Large intestine (tissue), 3 donors: ENCODE measurements around the gene RAB4A. TPM values are rescaled to one million over a fixed set of nuclear protein-coding genes. Genes with fewer than 3 reads are reported as not detected.

Experiments
- DNase-seq, 2 donors: peaks; one replicate each; pipeline versions ENCODE4 v3.0.0 to v3.0.0-alpha.2; 2013
- H3K27ac ChIP-seq: one replicate; pipeline ENCODE4 v1.5.1; 2013; ENCODE audit warnings: low read length
- H3K27me3 ChIP-seq: 2 replicates; pipeline ENCODE4 v1.6.1; 2013; ENCODE audit warnings: low read length; ENCODE audit not compliant: control insufficient read depth, insufficient read depth
- H3K36me3 ChIP-seq: 2 replicates; pipeline ENCODE4 v1.6.1; 2013; ENCODE audit warnings: low read length; ENCODE audit not compliant: control insufficient read depth, insufficient read depth
- H3K4me1 ChIP-seq: one replicate; pipeline ENCODE4 v1.6.1; 2013; ENCODE audit warnings: low read length; ENCODE audit not compliant: control insufficient read depth, insufficient read depth
- H3K4me3 ChIP-seq: one replicate; pipeline ENCODE4 v1.5.1; 2013; ENCODE audit warnings: low read length
- H3K9me3 ChIP-seq: one replicate; pipeline ENCODE4 v1.6.1; 2013; ENCODE audit warnings: mild to moderate bottlenecking, low read depth, low read length, moderate library complexity; ENCODE audit not compliant: control insufficient read depth
- WGBS: methylation state at CpG from one replicate; pipeline ENCODE4 v1.1.5; 2013; ENCODE audit warnings: low lambda C conversion rate; ENCODE audit not compliant: insufficient coverage; 5-methylcytosine and 5-hydroxymethylcytosine counted together
- polyA plus RNA-seq: library from polyadenylated mRNA; unstranded; fragments of 120-200 nt; gene quantifications from one replicate; pipeline ENCODE4 v1.2.1, GENCODE V29; 2013

The RAB4A gene
- polyA plus RNA-seq, 1 donor: 60.2 TPM

DNA sequence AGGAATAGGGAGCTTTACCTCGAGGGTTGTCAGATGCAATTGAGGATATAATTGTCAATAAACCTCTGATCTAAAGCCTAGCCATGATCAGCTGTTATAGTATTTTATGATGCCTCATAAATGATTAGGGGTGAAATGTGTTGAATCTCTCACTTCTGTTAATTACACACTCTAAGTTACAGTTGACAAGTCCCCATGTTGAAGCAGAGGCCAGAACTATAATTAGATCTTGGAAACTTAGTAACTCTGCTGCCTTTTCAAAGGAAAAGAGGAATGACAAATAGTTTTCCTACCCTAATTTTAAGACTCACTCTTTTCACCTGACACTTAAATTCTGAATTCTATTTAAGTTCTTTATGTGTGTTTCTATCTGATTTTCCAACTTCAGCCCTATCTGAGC lies 38.2 kb downstream of the RAB4A start:
- no peaks in the 10 kb centered on the region for H3K9me3 ChIP-seq
- no peak overlapping the region for H3K27ac ChIP-seq
- H3K4me1 ChIP-seq: no peaks in the 10 kb centered on the region
- peaks cover 21% of the 10 kb centered on the region for H3K36me3 ChIP-seq
- DNase-seq: no peak
- no peaks in the 10 kb centered on the region for H3K27me3 ChIP-seq
- H3K4me3 ChIP-seq: no peak overlapping the region
- no CpG with 5 or more reads among the region's 1 CpG for WGBS

GRCh38 chr1:229309684-229310083 lies 38.8 kb downstream of the RAB4A start:
- no peak for DNase-seq
- Histone ChIP-seq H3K36me3 (peaks cover 17% of the 10 kb centered on the region), H3K27ac (no peak overlapping the region), H3K9me3 (no peaks in the 10 kb centered on the region), H3K27me3 (no peaks in the 10 kb centered on the region), H3K4me1 (no peaks in the 10 kb centered on the region), H3K4me3 (no peak overlapping the region)
- no CpG with 5 or more reads among the region's 2 CpGs for WGBS

DNA sequence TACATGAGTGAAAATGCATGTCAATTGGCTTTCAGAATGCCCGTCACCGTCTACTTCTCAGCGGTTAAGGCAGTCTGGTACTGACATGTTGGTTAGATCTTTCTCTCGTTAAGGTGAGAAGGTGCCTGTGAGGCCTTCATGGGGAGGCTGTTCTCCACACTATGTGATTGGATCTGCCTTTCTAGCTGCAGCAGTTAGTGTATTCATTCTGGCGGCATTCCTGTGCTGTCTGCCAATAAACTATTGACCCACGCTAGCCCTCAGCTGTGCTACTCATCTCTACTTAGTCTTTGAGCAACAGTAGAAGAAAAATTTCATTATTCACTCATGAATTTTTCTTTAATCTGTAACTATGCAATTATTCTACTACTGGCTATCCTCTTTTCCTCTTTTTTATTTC lies 39.9 kb downstream of the RAB4A start:
- Histone ChIP-seq H3K36me3 (peaks cover 15% of the 10 kb centered on the region), H3K27me3 (no peaks in the 10 kb centered on the region), H3K4me3 (no peak overlapping the region), H3K4me1 (no peaks in the 10 kb centered on the region), H3K9me3 (no peaks in the 10 kb centered on the region), H3K27ac (no peak overlapping the region)
- 47% methylated on average over 2 of the region's 6 CpGs for WGBS
- DNase-seq: no peak

DNA sequence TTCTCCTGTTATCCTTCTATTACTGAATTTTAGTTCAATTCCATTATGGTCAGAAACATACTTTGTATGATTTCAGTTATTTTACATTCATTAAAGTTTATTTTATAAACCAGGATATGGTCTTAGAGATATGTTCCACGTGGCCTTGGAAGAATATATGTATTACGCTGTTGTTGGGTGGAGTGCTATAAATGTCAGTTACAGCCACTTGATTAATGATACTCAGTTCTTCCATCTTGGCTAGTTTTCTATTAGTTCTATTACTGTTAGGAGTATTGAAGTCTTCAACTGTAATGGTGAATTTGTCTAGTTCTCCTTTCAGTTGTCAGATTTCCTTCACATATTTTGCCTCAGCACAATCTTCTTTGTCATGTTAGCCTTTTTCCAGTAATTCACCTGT lies 45.3 kb downstream of the RAB4A start:
- no CpG with 5 or more reads among the region's 2 CpGs for WGBS
- DNase-seq: no peak
- H3K9me3 ChIP-seq: no peaks in the 10 kb centered on the region
- H3K27ac ChIP-seq: no peak overlapping the region
- H3K36me3 ChIP-seq: peaks cover 15% of the 10 kb centered on the region
- H3K4me3 ChIP-seq: no peak overlapping the region
- H3K4me1 ChIP-seq: no peaks in the 10 kb centered on the region
- no peaks in the 10 kb centered on the region for H3K27me3 ChIP-seq

DNA sequence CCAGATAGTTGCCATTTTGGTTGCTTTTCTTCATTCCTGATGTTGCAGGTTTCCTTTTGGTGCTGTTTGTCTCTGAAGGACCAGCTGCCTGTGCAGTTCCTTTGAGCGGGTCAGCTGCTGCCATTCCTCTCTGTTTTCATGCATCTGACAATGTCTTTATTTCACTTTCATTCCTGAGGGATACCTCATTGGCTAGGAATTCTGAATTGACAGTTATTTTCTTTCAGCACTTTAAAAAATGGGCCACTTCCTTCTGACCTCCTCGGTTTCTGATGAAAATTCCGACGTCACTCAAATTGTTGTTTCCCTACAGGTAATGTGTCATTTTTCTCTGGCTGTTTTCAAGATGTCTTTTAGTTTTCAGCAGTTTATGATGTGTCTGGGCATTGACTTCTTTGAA lies 47.1 kb downstream of the RAB4A start:
- WGBS: 100% methylated on average over 1 of the region's 4 CpGs
- H3K27ac ChIP-seq: no peak overlapping the region
- H3K27me3 ChIP-seq: no peaks in the 10 kb centered on the region
- no peaks in the 10 kb centered on the region for H3K4me1 ChIP-seq
- peaks cover 18% of the 10 kb centered on the region for H3K36me3 ChIP-seq
- DNase-seq: no peak
- no peaks in the 10 kb centered on the region for H3K9me3 ChIP-seq
- H3K4me3 ChIP-seq: no peak overlapping the region

- Histone ChIP-seq H3K36me3 (peaks cover 14% of the 10 kb centered on the region), H3K9me3 (no peaks in the 10 kb centered on the region), H3K27me3 (no peaks in the 10 kb centered on the region), H3K27ac (no peak overlapping the region), H3K4me1 (no peaks in the 10 kb centered on the region), H3K4me3 (no peak overlapping the region)
- WGBS: no CpG with 5 or more reads among the region's 7 CpGs
- no peak for DNase-seq
Observed at GRCh38 chr1:229319487-229319886, 48.6 kb downstream of the RAB4A start.

GRCh38 chr1:229323201-229323600 lies 52.3 kb downstream of the RAB4A start:
- H3K9me3 ChIP-seq: no peaks in the 10 kb centered on the region
- H3K27me3 ChIP-seq: no peaks in the 10 kb centered on the region
- DNase-seq: peak; percentile 27 to 44
- no peak overlapping the region for H3K4me3 ChIP-seq
- H3K36me3 ChIP-seq: peaks cover 18% of the 10 kb centered on the region
- no peak overlapping the region for H3K27ac ChIP-seq
- no peaks in the 10 kb centered on the region for H3K4me1 ChIP-seq
- WGBS: no CpG with 5 or more reads among the region's 7 CpGs

GRCh38 chr1:229323885-229324553 lies 53.1 kb downstream of the RAB4A start:
- no peaks in the 10 kb centered on the region for H3K9me3 ChIP-seq
- H3K4me1 ChIP-seq: no peaks in the 10 kb centered on the region
- no peak overlapping the region for H3K27ac ChIP-seq
- H3K27me3 ChIP-seq: no peaks in the 10 kb centered on the region
- no peak for DNase-seq
- peaks cover 18% of the 10 kb centered on the region for H3K36me3 ChIP-seq
- WGBS: no CpG with 5 or more reads among the region's 2 CpGs
- no peak overlapping the region for H3K4me3 ChIP-seq

DNA sequence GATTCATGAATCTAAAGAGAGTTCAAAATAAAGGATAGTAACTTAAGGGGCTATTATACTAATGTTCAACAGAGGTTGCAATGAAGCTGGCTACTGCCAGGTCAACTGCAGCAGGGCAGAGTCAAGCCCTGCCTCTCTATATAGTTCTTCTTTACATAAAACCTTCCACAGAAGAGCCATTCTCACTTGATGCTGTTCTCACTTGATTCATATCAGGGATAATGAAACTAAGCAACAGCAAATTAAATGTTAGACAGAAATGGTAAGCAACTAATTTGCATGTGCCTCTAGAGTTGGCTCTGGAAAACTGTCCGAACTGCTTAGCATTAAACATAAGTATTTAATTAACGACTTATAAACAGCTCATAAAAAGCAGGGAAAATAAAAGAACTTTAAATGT lies 54.5 kb downstream of the RAB4A start:
- 80% methylated on average over 1 of the region's 2 CpGs for whole genome bisulfite sequencing
- Histone ChIP-seq H3K4me1 (no peaks in the 10 kb centered on the region), H3K9me3 (no peaks in the 10 kb centered on the region), H3K36me3 (peaks cover 9% of the 10 kb centered on the region), H3K27me3 (no peaks in the 10 kb centered on the region), H3K27ac (no peak overlapping the region), H3K4me3 (no peak overlapping the region)
- no peak for DNase-seq

DNA sequence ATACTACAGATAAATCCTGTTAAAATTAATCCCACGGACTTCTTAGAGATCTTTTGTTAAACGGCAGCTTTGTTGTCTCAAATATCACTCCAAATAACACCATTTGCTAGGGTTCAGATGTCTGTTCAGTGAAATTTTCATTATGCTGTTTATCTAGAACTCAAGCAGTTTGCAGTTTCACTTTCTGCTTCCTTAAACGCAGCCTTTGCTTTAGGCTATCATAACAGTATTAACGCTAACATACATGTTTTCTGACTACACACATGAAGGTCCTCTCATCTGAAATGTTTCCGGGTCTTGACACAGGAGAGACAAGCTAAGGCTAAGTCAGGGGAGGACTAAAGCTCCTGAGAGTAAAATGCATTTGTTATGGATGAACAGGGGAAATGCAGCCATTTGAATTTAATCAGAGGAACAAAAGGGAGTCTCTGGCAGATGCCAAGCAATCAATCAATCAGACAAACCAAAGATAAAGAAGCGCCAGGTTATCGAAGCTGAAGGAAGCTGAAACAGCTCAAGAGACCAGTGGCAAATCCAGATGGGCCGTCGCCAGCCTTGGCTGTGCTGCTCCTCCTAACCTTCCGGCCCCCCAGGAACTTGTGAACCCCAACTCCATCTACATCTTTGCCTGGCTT lies 55.1 kb downstream of the RAB4A start:
- DNase-seq: peak in 1 of 2 donors; percentile 20

GRCh38 chr1:229326601-229327000 lies 55.7 kb downstream of the RAB4A start:
- Histone ChIP-seq H3K27me3 (no peaks in the 10 kb centered on the region), H3K27ac (no peak overlapping the region), H3K4me1 (no peaks in the 10 kb centered on the region), H3K36me3 (peaks cover 6% of the 10 kb centered on the region), H3K4me3 (no peak overlapping the region), H3K9me3 (no peaks in the 10 kb centered on the region)
- DNase-seq: no peak
- no CpG with 5 or more reads among the region's 12 CpGs for WGBS

More for the DNA sequence above, 55.1 kb downstream of the RAB4A start:
- no peak overlapping the region for H3K4me3 ChIP-seq
- no CpG with 5 or more reads among the region's 10 CpGs for WGBS
- H3K36me3 ChIP-seq: peaks cover 9% of the 10 kb centered on the region
- H3K27ac ChIP-seq: no peak overlapping the region
- no peaks in the 10 kb centered on the region for H3K9me3 ChIP-seq
- no peaks in the 10 kb centered on the region for H3K27me3 ChIP-seq
- no peaks in the 10 kb centered on the region for H3K4me1 ChIP-seq
